Measurements from ENCODE around the gene NEUROD1.
A peak's percentile ranks its signal among the peaks of the same experiment; 100 is the strongest.

The NEUROD1 gene

GRCh38 chr2:181680937-181681811, 857 bp upstream of the NEUROD1 start:
- no peak overlapping the region for H2BK12ac ChIP-seq (ENCODE audit: low read length in 2 of 2)
- no peak overlapping the region for H2BK15ac ChIP-seq (ENCODE audit: low read depth, poor library complexity, severe bottlenecking)
- peak overlapping the region in 1 of 2 experiments; percentile 65 for H3K4me3 ChIP-seq (ENCODE audit: insufficient read depth in 1 of 2, low read depth in 1 of 2, low read length in 2 of 2)
- H4K8ac ChIP-seq (ENCODE audit: low read length), result no peak overlapping the region
- H3K27ac ChIP-seq (ENCODE audit: low read length, poor library complexity, severe bottlenecking), result no peak overlapping the region
- no peak overlapping the region for H2BK5ac ChIP-seq (ENCODE audit: low read depth, low read length, poor library complexity, severe bottlenecking)
- H2AK5ac ChIP-seq (ENCODE audit: low read length, severe bottlenecking), result no peak overlapping the region
- no peak overlapping the region for H2BK120ac ChIP-seq (ENCODE audit: low read depth, low read length)
- peak overlapping the region; percentile 49 for H3K4me2 ChIP-seq (ENCODE audit: low read length, poor library complexity, severe bottlenecking)
- H3K9me3 ChIP-seq (ENCODE audit: control insufficient read depth, low read length), result peaks cover 13% of the 10 kb centered on the region
- H3K18ac ChIP-seq (ENCODE audit: low read depth in 1 of 2, low read length in 2 of 2), result no peak overlapping the region
- no peak overlapping the region for H3K9ac ChIP-seq (ENCODE audit: low read length)
- H3K4me1 ChIP-seq (ENCODE audit: control insufficient read depth, insufficient read depth, low read depth, low read length), result peaks cover 30% of the 10 kb centered on the region
- 8% methylated on average over 37 of the region's 38 CpGs for WGBS
- no peak overlapping the region for H3K14ac ChIP-seq (ENCODE audit: low read length in 2 of 2)
- H3K79me1 ChIP-seq (replicated peaks; ENCODE audit: low read length, poor library complexity, severe bottlenecking), result no peaks in the 10 kb centered on the region
- no peak overlapping the region for H3K4ac ChIP-seq (ENCODE audit: low read depth in 1 of 2, low read length in 2 of 2)
- no peak for DNase-seq
- H3K27me3 ChIP-seq (ENCODE audit: control insufficient read depth in 1 of 2, insufficient read depth in 1 of 2, low read length in 2 of 2), result peaks cover 82 to 94% of the 10 kb centered on the region in 2 experiments
- H4K91ac ChIP-seq (ENCODE audit: low read length), result no peak overlapping the region
- H2AFZ ChIP-seq (ENCODE audit: low read depth, low read length), result no peak overlapping the region
- H3K23ac ChIP-seq (ENCODE audit: low read length in 2 of 2), result no peak overlapping the region
- H3K36me3 ChIP-seq (ENCODE audit: control insufficient read depth in 1 of 2, insufficient read depth in 2 of 2, low read depth in 1 of 2, low read length in 2 of 2), result no peaks in the 10 kb centered on the region

DNA sequence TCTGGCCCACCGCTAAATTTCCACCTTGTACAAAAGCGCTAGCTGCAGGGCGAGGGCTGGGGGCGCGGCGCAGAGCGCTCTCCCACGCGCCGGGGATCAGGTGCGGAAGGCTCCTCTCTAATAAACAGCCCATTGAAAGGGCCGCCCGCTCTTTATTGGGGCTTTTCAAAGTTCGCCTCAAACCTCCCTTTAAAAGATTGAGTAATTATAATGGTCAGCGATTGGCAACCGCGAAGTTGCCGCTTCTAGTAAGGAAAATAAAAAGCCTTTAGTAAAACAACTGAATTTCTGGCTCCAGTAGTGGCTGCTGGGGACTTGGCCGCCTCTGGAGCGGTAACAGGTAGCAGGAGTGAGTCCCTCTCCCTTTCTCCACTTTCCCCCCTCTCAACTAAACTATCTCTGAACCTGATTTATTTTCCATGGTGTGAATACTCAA, 755 bp downstream of the NEUROD1 start:
- H2BK5ac ChIP-seq (ENCODE audit: low read depth, low read length, poor library complexity, severe bottlenecking), result no peak overlapping the region
- no peak overlapping the region for H4K8ac ChIP-seq (ENCODE audit: low read length)
- H3K79me1 ChIP-seq (replicated peaks; ENCODE audit: low read length, poor library complexity, severe bottlenecking), result no peaks in the 10 kb centered on the region
- peaks cover 30% of the 10 kb centered on the region for H3K4me1 ChIP-seq (ENCODE audit: control insufficient read depth, insufficient read depth, low read depth, low read length)
- no peak overlapping the region for H2AFZ ChIP-seq (ENCODE audit: low read depth, low read length)
- H3K36me3 ChIP-seq (ENCODE audit: control insufficient read depth in 1 of 2, insufficient read depth in 2 of 2, low read depth in 1 of 2, low read length in 2 of 2), result no peaks in the 10 kb centered on the region
- H3K27me3 ChIP-seq (ENCODE audit: control insufficient read depth in 1 of 2, insufficient read depth in 1 of 2, low read length in 2 of 2), result peaks cover 80 to 88% of the 10 kb centered on the region in 2 experiments
- H3K4me2 ChIP-seq (ENCODE audit: low read length, poor library complexity, severe bottlenecking), result no peak overlapping the region
- 1% methylated on average over 17 of the region's 20 CpGs for WGBS
- no peak for DNase-seq
- no peak overlapping the region for H3K9ac ChIP-seq (ENCODE audit: low read length)
- peaks cover 13% of the 10 kb centered on the region for H3K9me3 ChIP-seq (ENCODE audit: control insufficient read depth, low read length)
- H3K23ac ChIP-seq (ENCODE audit: low read length in 2 of 2), result no peak overlapping the region
- no peak overlapping the region for H2AK5ac ChIP-seq (ENCODE audit: low read length, severe bottlenecking)
- H4K91ac ChIP-seq (ENCODE audit: low read length), result no peak overlapping the region
- H2BK15ac ChIP-seq (ENCODE audit: low read depth, poor library complexity, severe bottlenecking), result no peak overlapping the region
- no peak overlapping the region for H3K4ac ChIP-seq (ENCODE audit: low read depth in 1 of 2, low read length in 2 of 2)
- H2BK12ac ChIP-seq (ENCODE audit: low read length in 2 of 2), result no peak overlapping the region
- no peak overlapping the region for H3K27ac ChIP-seq (ENCODE audit: low read length, poor library complexity, severe bottlenecking)
- H3K4me3 ChIP-seq (ENCODE audit: insufficient read depth in 1 of 2, low read depth in 1 of 2, low read length in 2 of 2), result no peak overlapping the region
- no peak overlapping the region for H2BK120ac ChIP-seq (ENCODE audit: low read depth, low read length)
- no peak overlapping the region for H3K18ac ChIP-seq (ENCODE audit: low read depth in 1 of 2, low read length in 2 of 2)
- H3K14ac ChIP-seq (ENCODE audit: low read length in 2 of 2), result no peak overlapping the region

- 27% methylated on average over 15 of the region's 18 CpGs for WGBS
Measured at GRCh38 chr2:181678861-181679543, 1.3 kb downstream of the NEUROD1 start.

GRCh38 chr2:181677912-181678586, 2.3 kb downstream of the NEUROD1 start:
- Histone ChIP-seq H3K18ac (ENCODE audit: low read depth in 1 of 2, low read length in 2 of 2) (no peak overlapping the region), H3K4ac (ENCODE audit: low read depth in 1 of 2, low read length in 2 of 2) (no peak overlapping the region), H3K9me3 (ENCODE audit: control insufficient read depth, low read length) (peaks cover 13% of the 10 kb centered on the region), H4K8ac (ENCODE audit: low read length) (no peak overlapping the region), H3K4me2 (ENCODE audit: low read length, poor library complexity, severe bottlenecking) (no peak overlapping the region), H3K36me3 (ENCODE audit: control insufficient read depth in 1 of 2, insufficient read depth in 2 of 2, low read depth in 1 of 2, low read length in 2 of 2) (no peaks in the 10 kb centered on the region), H3K27me3 (ENCODE audit: control insufficient read depth in 1 of 2, insufficient read depth in 1 of 2, low read length in 2 of 2) (peaks cover 70 to 84% of the 10 kb centered on the region in 2 experiments), H2BK15ac (ENCODE audit: low read depth, poor library complexity, severe bottlenecking) (no peak overlapping the region), H3K4me1 (ENCODE audit: control insufficient read depth, insufficient read depth, low read depth, low read length) (peaks cover 18% of the 10 kb centered on the region), H3K9ac (ENCODE audit: low read length) (no peak overlapping the region), H3K14ac (ENCODE audit: low read length in 2 of 2) (no peak overlapping the region), H2AFZ (ENCODE audit: low read depth, low read length) (no peak overlapping the region), H2BK12ac (ENCODE audit: low read length in 2 of 2) (no peak overlapping the region), H3K79me1 (replicated peaks; ENCODE audit: low read length, poor library complexity, severe bottlenecking) (no peaks in the 10 kb centered on the region), H3K4me3 (ENCODE audit: insufficient read depth in 1 of 2, low read depth in 1 of 2, low read length in 2 of 2) (no peak overlapping the region), H2AK5ac (ENCODE audit: low read length, severe bottlenecking) (no peak overlapping the region), H3K27ac (ENCODE audit: low read length, poor library complexity, severe bottlenecking) (no peak overlapping the region), H2BK5ac (ENCODE audit: low read depth, low read length, poor library complexity, severe bottlenecking) (no peak overlapping the region), H3K23ac (ENCODE audit: low read length in 2 of 2) (no peak overlapping the region), H4K91ac (ENCODE audit: low read length) (no peak overlapping the region), H2BK120ac (ENCODE audit: low read depth, low read length) (no peak overlapping the region)
- peak; percentile 74 for DNase-seq
- 20% methylated on average over 41 of the region's 41 CpGs for WGBS

More at GRCh38 chr2:181678861-181679543, 1.3 kb downstream of the NEUROD1 start:
- H2AFZ ChIP-seq (ENCODE audit: low read depth, low read length), result no peak overlapping the region
- H3K9me3 ChIP-seq (ENCODE audit: control insufficient read depth, low read length), result peaks cover 13% of the 10 kb centered on the region
- H2BK12ac ChIP-seq (ENCODE audit: low read length in 2 of 2), result no peak overlapping the region
- H3K18ac ChIP-seq (ENCODE audit: low read depth in 1 of 2, low read length in 2 of 2), result no peak overlapping the region
- H4K8ac ChIP-seq (ENCODE audit: low read length), result no peak overlapping the region
- H2BK15ac ChIP-seq (ENCODE audit: low read depth, poor library complexity, severe bottlenecking), result no peak overlapping the region
- H3K27ac ChIP-seq (ENCODE audit: low read length, poor library complexity, severe bottlenecking), result no peak overlapping the region
- H3K4me2 ChIP-seq (ENCODE audit: low read length, poor library complexity, severe bottlenecking), result no peak overlapping the region
- no peak for DNase-seq
- no peaks in the 10 kb centered on the region for H3K79me1 ChIP-seq (replicated peaks; ENCODE audit: low read length, poor library complexity, severe bottlenecking)
- H3K4ac ChIP-seq (ENCODE audit: low read depth in 1 of 2, low read length in 2 of 2), result no peak overlapping the region
- H2BK5ac ChIP-seq (ENCODE audit: low read depth, low read length, poor library complexity, severe bottlenecking), result no peak overlapping the region
- H2BK120ac ChIP-seq (ENCODE audit: low read depth, low read length), result no peak overlapping the region
- H3K23ac ChIP-seq (ENCODE audit: low read length in 2 of 2), result no peak overlapping the region
- no peak overlapping the region for H3K4me3 ChIP-seq (ENCODE audit: insufficient read depth in 1 of 2, low read depth in 1 of 2, low read length in 2 of 2)
- no peak overlapping the region for H2AK5ac ChIP-seq (ENCODE audit: low read length, severe bottlenecking)
- peaks cover 28% of the 10 kb centered on the region for H3K4me1 ChIP-seq (ENCODE audit: control insufficient read depth, insufficient read depth, low read depth, low read length)
- no peak overlapping the region for H3K14ac ChIP-seq (ENCODE audit: low read length in 2 of 2)
- H3K9ac ChIP-seq (ENCODE audit: low read length), result no peak overlapping the region
- H3K27me3 ChIP-seq (ENCODE audit: control insufficient read depth in 1 of 2, insufficient read depth in 1 of 2, low read length in 2 of 2), result peaks cover 76 to 85% of the 10 kb centered on the region in 2 experiments
- H4K91ac ChIP-seq (ENCODE audit: low read length), result no peak overlapping the region
- no peaks in the 10 kb centered on the region for H3K36me3 ChIP-seq (ENCODE audit: control insufficient read depth in 1 of 2, insufficient read depth in 2 of 2, low read depth in 1 of 2, low read length in 2 of 2)
